Hepatocyte (in vitro differentiated cells): Measurements from ENCODE around the gene LAMA1. TPM values are rescaled to one million over a fixed set of nuclear protein-coding genes. Genes with fewer than 3 reads are reported as not detected.

Experiments used
- DNase-seq: peaks from one replicate; pipeline ENCODE4 v3.0.0-alpha.2; 2016; ENCODE audit warnings: low spot score
- H2AFZ ChIP-seq: fragments of 200-600 bp; sonication (generic); 2 replicates; pipeline ENCODE4 v1.6.0; 2016; ENCODE audit warnings: antibody characterized with exemption, mild to moderate bottlenecking
- H3K27ac ChIP-seq: fragments of 200-600 bp; sonication (generic); 2 replicates; pipeline ENCODE4 v1.5.1; 2016; ENCODE audit warnings: mild to moderate bottlenecking
- H3K27me3 ChIP-seq: fragments of 200-600 bp; sonication (generic); 2 replicates; pipeline ENCODE4 v1.6.1; 2016
- H3K36me3 ChIP-seq: fragments of 200-600 bp; sonication (generic); replicated peaks from 2 replicates; pipeline ENCODE4 v1.5.1; 2016; ENCODE audit warnings: low read depth; ENCODE audit not compliant: insufficient read depth
- H3K4me1 ChIP-seq: fragments of 200-600 bp; sonication (generic); 2 replicates; pipeline ENCODE4 v1.5.1; 2016; ENCODE audit warnings: mild to moderate bottlenecking, moderate library complexity; ENCODE audit not compliant: insufficient read depth
- H3K4me2 ChIP-seq: fragments of 200-600 bp; sonication (generic); 2 replicates; pipeline ENCODE4 v1.6.0; 2016
- H3K4me3 ChIP-seq: fragments of 200-600 bp; sonication (generic); 2 replicates; pipeline ENCODE4 v1.5.1; 2016; ENCODE audit warnings: mild to moderate bottlenecking
- H3K79me2 ChIP-seq: fragments of 200-600 bp; sonication (generic); 2 replicates; pipeline ENCODE4 v1.6.0; 2017; ENCODE audit warnings: mild to moderate bottlenecking
- H3K9me2 ChIP-seq: fragments of 200-600 bp; sonication (generic); replicated peaks from 2 replicates; pipeline ENCODE4 v1.6.0; 2017; ENCODE audit warnings: mild to moderate bottlenecking; ENCODE audit not compliant: insufficient read depth
- H3K9me3 ChIP-seq: fragments of 200-600 bp; sonication (generic); 2 replicates; pipeline ENCODE4 v1.5.1; 2016; ENCODE audit warnings: low read depth, mild to moderate bottlenecking
- H4K20me1 ChIP-seq: fragments of 200-600 bp; sonication (generic); 2 replicates; pipeline ENCODE4 v1.6.0; 2016; ENCODE audit warnings: mild to moderate bottlenecking; ENCODE audit not compliant: insufficient read depth, poor library complexity, severe bottlenecking
- EZH2 ChIP-seq: fragments of 200-600 bp; sonication (generic); IDR thresholded peaks from 2 replicates; pipeline ENCODE4 v1.6.1; 2016; ENCODE audit warnings: antibody characterized with exemption, mild to moderate bottlenecking, borderline replicate concordance
- EZH2phosphoT487 ChIP-seq: fragments of 200-600 bp; sonication (generic); IDR thresholded peaks from one replicate; pipeline ENCODE4 v1.6.1; 2018; ENCODE audit warnings: antibody characterized with exemption, mild to moderate bottlenecking, low read depth, moderate library complexity; ENCODE audit not compliant: unreplicated experiment, severe bottlenecking
- WGBS: methylation state at CpG from one replicate; pipeline ENCODE4 v1.1.6; 2016; ENCODE audit warnings: low lambda C conversion rate; ENCODE audit errors: missing lambda C conversion rate; 5-methylcytosine and 5-hydroxymethylcytosine counted together
- polyA plus RNA-seq: library from polyadenylated mRNA; unstranded; fragments of >200 nt; fragmentation: Nextera tagmentation; extraction: Ambion mirVana; gene quantifications from 2 replicates; pipeline ENCODE4 v1.2.1, GENCODE V29; 2016
- total RNA-seq: library from RNA; depleted of rRNA; stranded (reverse); fragments of >200 nt; gene quantifications from 2 replicates; pipeline ENCODE4 v1.2.3, GENCODE V29; 2014
- TF ChIP-seq, protein P1 (sequence below): fragments of 200-600 bp; sonication (generic); IDR thresholded peaks from 2 replicates; pipeline ENCODE4 v1.5.1; 2016; ENCODE audit warnings: antibody characterized with exemption, mild to moderate bottlenecking; ENCODE audit not compliant: poor library complexity

The LAMA1 gene
- total and polyA plus RNA-seq, 2 experiments from 2014 or later: 27.7 to 52.7 TPM

DNA sequence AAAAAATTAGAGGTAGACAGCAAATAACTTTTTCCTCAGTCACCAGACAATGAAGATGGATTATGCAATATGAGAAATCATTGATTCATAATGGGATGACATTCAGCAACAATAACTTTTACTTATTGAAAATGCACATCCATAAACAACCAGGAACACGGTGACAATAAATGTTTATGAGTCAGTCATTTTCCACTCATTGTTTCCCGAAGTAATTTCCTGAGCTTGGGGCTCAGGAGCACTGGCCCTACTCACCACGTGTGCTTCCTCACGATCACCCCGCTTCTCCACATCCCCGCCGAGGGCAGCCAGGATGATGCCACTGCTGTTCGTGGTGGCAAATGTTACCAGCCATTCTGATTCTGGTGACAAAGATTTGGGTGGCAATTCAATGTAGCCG is 156.3 kb downstream of the LAMA1 start:
- no peaks in the 10 kb centered on the region for H3K79me2 ChIP-seq
- 95% methylated on average over 9 of the region's 9 CpGs for WGBS
- H4K20me1 ChIP-seq: no peaks in the 10 kb centered on the region
- H3K9me3 ChIP-seq: no peaks in the 10 kb centered on the region
- no peak overlapping the region for H2AFZ ChIP-seq
- H3K27ac ChIP-seq: no peak overlapping the region
- no peak overlapping the region for H3K4me3 ChIP-seq
- no peaks in the 10 kb centered on the region for H3K9me2 ChIP-seq
- no peaks in the 10 kb centered on the region for H3K36me3 ChIP-seq
- no peak overlapping the region for H3K4me2 ChIP-seq
- no peaks in the 10 kb centered on the region for H3K27me3 ChIP-seq
- no peak for DNase-seq
- TF ChIP-seq EZH2: no peak
- TF ChIP-seq, protein P1, sequence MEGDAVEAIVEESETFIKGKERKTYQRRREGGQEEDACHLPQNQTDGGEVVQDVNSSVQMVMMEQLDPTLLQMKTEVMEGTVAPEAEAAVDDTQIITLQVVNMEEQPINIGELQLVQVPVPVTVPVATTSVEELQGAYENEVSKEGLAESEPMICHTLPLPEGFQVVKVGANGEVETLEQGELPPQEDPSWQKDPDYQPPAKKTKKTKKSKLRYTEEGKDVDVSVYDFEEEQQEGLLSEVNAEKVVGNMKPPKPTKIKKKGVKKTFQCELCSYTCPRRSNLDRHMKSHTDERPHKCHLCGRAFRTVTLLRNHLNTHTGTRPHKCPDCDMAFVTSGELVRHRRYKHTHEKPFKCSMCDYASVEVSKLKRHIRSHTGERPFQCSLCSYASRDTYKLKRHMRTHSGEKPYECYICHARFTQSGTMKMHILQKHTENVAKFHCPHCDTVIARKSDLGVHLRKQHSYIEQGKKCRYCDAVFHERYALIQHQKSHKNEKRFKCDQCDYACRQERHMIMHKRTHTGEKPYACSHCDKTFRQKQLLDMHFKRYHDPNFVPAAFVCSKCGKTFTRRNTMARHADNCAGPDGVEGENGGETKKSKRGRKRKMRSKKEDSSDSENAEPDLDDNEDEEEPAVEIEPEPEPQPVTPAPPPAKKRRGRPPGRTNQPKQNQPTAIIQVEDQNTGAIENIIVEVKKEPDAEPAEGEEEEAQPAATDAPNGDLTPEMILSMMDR: no peak
- no peak for TF ChIP-seq EZH2phosphoT487
- peaks cover 5% of the 10 kb centered on the region for H3K4me1 ChIP-seq

DNA sequence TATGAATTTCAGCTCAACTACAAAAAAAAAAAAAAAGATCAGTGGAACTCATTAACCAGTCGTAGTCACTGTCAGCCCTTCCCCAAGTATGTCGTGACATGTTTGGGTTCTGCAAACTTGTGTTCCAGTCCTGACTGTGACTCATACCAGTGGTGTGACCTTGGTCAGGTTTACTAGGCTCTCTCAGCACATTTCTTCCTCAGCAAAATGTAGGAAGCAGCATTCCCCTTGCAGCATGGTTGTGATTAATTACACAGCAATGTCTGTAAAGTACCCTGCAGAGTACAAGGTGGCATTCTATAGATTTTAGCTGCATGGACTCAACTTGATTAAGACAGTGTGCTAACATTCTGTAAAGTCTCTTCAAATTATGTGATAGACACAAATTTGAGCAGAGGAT is 156.9 kb downstream of the LAMA1 start:
- Histone ChIP-seq H3K9me2 (no peaks in the 10 kb centered on the region), H3K36me3 (no peaks in the 10 kb centered on the region), H3K27ac (no peak overlapping the region), H3K9me3 (no peaks in the 10 kb centered on the region), H3K4me1 (peaks cover 5% of the 10 kb centered on the region), H3K27me3 (no peaks in the 10 kb centered on the region), H3K4me3 (no peak overlapping the region), H3K79me2 (no peaks in the 10 kb centered on the region), H3K4me2 (no peak overlapping the region), H2AFZ (no peak overlapping the region), H4K20me1 (no peaks in the 10 kb centered on the region)
- TF ChIP-seq, protein P1: no peak
- TF ChIP-seq EZH2 (no peak), EZH2phosphoT487 (no peak)
- no peak for DNase-seq
- 61% methylated on average over 2 of the region's 2 CpGs for WGBS

DNA sequence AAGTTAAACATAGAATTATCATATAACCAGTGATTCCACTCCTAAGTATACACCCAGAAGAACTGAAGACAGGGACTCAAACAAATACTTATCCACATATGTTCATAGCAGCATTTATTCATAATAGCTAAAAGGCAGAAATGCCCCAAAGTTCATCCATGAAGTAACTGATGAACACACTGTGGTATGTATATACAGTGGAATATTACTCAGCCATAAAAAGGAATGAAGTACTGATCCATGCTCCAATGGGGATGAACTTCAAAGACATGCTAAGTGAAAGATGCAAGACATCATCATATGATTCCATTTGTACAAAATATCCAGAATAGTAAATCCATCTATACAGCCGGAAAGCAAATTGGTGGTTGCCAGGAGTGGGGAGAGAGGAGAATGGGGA is 157.5 kb downstream of the LAMA1 start:
- TF ChIP-seq EZH2 (no peak), EZH2phosphoT487 (no peak)
- TF ChIP-seq, protein P1: no peak
- no peaks in the 10 kb centered on the region for H3K27me3 ChIP-seq
- peaks cover 5% of the 10 kb centered on the region for H3K4me1 ChIP-seq
- 100% methylated on average over 1 of the region's 1 CpG for WGBS
- no peak for DNase-seq
- no peak overlapping the region for H3K4me2 ChIP-seq
- no peak overlapping the region for H3K27ac ChIP-seq
- H2AFZ ChIP-seq: no peak overlapping the region
- no peaks in the 10 kb centered on the region for H3K9me2 ChIP-seq
- H4K20me1 ChIP-seq: no peaks in the 10 kb centered on the region
- H3K36me3 ChIP-seq: no peaks in the 10 kb centered on the region
- no peak overlapping the region for H3K4me3 ChIP-seq
- H3K79me2 ChIP-seq: no peaks in the 10 kb centered on the region
- no peaks in the 10 kb centered on the region for H3K9me3 ChIP-seq

DNA sequence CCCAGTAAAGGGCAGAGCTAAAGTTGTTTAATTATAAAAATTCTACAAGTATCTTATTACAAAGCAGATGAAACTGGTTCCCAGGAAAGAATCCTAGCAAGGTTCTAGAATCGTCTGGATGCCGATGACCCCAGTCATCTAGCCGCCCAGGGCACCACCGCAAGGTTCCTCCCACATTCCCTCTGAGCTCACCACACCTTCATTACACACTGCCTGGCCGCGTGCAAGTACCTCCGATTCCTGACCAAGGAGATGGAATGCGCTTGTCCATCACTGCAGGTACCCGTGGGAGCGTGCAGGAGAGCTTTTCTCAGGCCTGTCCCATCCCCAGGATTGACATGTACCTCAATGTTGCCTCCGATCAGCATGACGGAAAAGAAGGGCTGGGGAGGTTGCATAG is 158.5 kb downstream of the LAMA1 start:
- TF ChIP-seq, protein P1: no peak
- no peak for TF ChIP-seq EZH2phosphoT487
- no peak for TF ChIP-seq EZH2

More for the DNA sequence above, 158.5 kb downstream of the LAMA1 start:
- DNase-seq: no peak
- no peak overlapping the region for H3K27ac ChIP-seq
- no peaks in the 10 kb centered on the region for H3K27me3 ChIP-seq
- 96% methylated on average over 12 of the region's 12 CpGs for WGBS
- H4K20me1 ChIP-seq: no peaks in the 10 kb centered on the region
- H3K9me2 ChIP-seq: no peaks in the 10 kb centered on the region
- peaks cover 5% of the 10 kb centered on the region for H3K4me1 ChIP-seq
- H2AFZ ChIP-seq: no peak overlapping the region
- no peaks in the 10 kb centered on the region for H3K79me2 ChIP-seq
- no peaks in the 10 kb centered on the region for H3K9me3 ChIP-seq
- H3K4me3 ChIP-seq: no peak overlapping the region
- H3K36me3 ChIP-seq: no peaks in the 10 kb centered on the region
- H3K4me2 ChIP-seq: no peak overlapping the region
